RPMI7951 (cell line): ENCODE results near the gene IDI2. TPM values are rescaled to one million over a fixed set of nuclear protein-coding genes. Genes with fewer than 3 reads are reported as not detected.

ENCODE experiments used
- DNase-seq: peaks from one replicate; pipeline ENCODE4 v3.0.0-alpha.2; 2012; ENCODE audit warnings: low read depth
- total RNA-seq: library from RNA; depleted of rRNA; stranded (reverse); fragments of >200 nt; shearing (Covaris generic); gene quantifications from 2 replicates; pipeline ENCODE4 v1.2.3, GENCODE V29; 2014; rRNA removed

Gene IDI2
- total RNA-seq, 1 experiment from 2014 or later: not detected

- DNase-seq: no peak
Measured at GRCh38 chr10:980468-981093, 45.1 kb downstream of the IDI2 start.

- no peak for DNase-seq
Measured at GRCh38 chr10:978826-979421, 46.7 kb downstream of the IDI2 start.

- DNase-seq: no peak
Measured at GRCh38 chr10:976316-976715, 49.3 kb downstream of the IDI2 start.

- no peak for DNase-seq
Measured at GRCh38 chr10:974785-975074, 50.9 kb downstream of the IDI2 start.

- peak; percentile 19 for DNase-seq
Measured at GRCh38 chr10:974038-974784, 51.4 kb downstream of the IDI2 start.

GRCh38 chr10:972763-973162 lies 52.9 kb downstream of the IDI2 start:
- DNase-seq: no peak

- DNase-seq: no peak
Measured at GRCh38 chr10:971613-972012, 54.0 kb downstream of the IDI2 start.

- DNase-seq: no peak
Measured at GRCh38 chr10:971150-971542, 54.5 kb downstream of the IDI2 start.

- DNase-seq: no peak
Measured at GRCh38 chr10:970311-971149, 55.1 kb downstream of the IDI2 start.

- DNase-seq: no peak
Measured at GRCh38 chr10:969473-970150, 56.0 kb downstream of the IDI2 start.

Other genes starting within 250 kb of the IDI2 start
- 28.8 and 32.7 TPM in 2 replicates for gene LARP4B, start 94.2 kb downstream of the IDI2 start, total RNA-seq
- 39.4 and 42.7 TPM in 2 replicates for gene GTPBP4, start 37.4 kb downstream of the IDI2 start, total RNA-seq
- 118 and 163 TPM in 2 replicates for gene IDI1, start 23.3 kb upstream of the IDI2 start, total RNA-seq
- gene WDR37, start 30.5 kb upstream of the IDI2 start, total RNA-seq: 13.5 and 14.1 TPM in 2 replicates